Stimulated activated CD8-positive, alpha-beta memory T cell treated with anti-CD3 and anti-CD28 coated beads, Interleukin-15, amount 100 ng/mL, for 24 hours (primary cell): Measurements from ENCODE around the gene PITRM1.

ENCODE experiments used
- DNase-seq: peaks from one replicate; pipeline ENCODE4 v3.0.0-alpha.2; 2020; ENCODE audit warnings: low read depth

The PITRM1 gene

GRCh38 chr10:3100856-3101640, 71.5 kb downstream of the PITRM1 start:
- DNase-seq = no peak

DNA sequence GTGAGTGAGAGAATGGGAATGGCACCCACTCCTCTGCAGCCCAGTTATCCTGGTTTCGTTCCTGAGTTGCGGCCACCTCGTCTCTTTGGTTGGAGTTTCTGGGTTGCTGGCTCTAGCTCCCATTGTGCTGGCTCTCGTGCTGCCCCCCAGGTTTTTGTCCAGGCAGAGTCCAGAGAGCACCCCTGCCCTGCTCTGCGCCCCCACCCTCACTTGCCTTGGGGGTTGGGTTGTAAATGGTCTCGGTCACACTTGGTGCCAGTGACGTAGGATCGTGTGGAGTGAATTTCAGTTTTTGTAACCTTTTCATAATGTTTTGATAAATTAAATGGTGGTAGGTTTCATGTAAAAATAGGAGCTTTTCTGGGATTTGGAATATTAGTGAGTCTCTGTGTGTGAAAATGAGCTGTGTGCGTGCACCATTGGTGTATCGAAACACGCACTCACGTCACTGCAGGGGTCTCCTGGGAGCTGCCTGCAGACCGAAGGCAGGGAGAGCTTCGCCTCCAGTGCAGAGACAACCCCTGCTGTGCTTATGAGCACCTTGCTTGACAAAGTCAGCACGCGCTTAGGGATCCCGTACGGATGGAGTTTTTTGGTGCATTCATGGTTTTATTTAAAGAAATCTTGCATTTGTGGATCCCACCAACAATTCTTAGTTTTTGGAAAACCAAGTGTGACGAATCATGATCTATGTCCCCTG, 72.3 kb downstream of the PITRM1 start:
- no peak for DNase-seq

DNA sequence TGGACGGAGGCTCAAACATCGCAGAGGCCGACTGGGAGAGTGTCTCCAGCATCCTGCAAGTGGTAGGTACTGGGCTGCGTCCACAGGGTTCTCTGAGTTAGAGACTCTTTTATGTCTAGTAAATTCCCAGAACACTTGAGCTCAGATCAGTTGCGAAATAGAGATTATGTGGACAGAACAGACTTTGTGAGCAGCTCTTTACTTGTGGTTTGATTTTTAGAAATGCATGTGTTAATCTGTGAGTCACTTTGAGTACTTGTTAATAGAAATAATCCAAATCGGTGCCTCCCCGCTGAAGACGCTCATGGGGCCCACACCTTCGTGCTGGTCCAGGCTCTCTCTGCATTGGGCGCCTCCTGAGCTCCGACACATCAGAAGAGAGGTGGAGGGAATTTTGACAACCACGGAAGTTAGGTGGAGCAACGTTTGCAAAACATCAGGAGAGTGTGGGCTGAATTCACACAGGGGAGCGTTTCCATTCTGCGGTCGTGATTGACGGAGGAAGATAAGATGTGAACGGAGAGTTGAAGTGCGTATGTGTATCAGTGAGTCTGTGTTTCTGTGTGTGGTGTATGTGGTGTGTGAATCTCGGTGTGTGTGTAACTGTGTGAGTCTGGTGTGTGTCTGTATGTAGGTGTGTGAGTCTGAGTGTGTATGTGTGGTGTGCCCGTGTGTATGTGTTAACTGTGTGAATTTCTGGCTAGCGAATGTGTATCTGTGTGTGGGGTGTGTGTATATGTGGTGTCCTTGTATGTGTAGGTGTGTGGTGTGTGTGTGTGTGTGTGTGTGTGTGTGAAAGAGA, 73.1 kb downstream of the PITRM1 start:
- DNase-seq = no peak

DNA sequence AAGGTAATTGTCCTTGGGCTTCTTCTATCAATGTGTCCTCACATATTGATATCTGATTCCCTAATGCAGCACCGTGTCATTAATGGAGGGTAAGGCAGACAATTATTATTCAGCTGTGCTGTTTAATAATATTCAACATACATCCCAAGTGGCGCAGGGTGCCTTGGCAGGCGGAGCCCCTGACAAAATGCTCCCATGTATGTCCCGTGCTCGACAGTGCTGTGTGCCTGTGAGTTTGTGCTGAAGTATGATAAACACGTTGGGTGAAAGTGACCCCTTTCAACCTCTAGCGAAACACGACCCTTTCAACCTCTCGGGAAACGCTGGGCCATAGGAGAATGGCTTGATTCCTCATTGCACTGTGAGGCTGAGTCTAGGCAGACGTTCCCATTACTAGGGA, 73.9 kb downstream of the PITRM1 start:
- DNase-seq = no peak

- DNase-seq = no peak
Measured at GRCh38 chr10:3097160-3097559, 75.4 kb downstream of the PITRM1 start.

DNA sequence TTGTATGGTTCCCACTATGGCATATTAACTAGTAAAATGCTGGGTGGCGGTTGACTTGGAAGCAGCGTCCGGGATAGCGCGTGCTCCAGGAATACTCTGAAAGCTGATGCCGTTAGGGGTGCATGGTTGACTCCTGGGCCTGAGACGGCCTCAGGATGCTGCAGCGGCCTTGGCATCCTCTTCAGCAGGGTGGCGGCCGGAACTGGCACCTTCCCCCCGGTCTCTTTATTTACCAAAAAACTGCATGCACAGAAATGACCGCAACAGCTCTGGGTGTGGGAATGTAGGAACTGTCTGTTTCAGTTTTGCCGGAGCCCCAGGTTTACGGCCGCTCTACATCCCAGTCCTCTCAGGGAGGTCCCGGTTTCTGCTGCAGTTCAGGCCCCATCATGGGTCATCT, 76.4 kb downstream of the PITRM1 start:
- no peak for DNase-seq

DNA sequence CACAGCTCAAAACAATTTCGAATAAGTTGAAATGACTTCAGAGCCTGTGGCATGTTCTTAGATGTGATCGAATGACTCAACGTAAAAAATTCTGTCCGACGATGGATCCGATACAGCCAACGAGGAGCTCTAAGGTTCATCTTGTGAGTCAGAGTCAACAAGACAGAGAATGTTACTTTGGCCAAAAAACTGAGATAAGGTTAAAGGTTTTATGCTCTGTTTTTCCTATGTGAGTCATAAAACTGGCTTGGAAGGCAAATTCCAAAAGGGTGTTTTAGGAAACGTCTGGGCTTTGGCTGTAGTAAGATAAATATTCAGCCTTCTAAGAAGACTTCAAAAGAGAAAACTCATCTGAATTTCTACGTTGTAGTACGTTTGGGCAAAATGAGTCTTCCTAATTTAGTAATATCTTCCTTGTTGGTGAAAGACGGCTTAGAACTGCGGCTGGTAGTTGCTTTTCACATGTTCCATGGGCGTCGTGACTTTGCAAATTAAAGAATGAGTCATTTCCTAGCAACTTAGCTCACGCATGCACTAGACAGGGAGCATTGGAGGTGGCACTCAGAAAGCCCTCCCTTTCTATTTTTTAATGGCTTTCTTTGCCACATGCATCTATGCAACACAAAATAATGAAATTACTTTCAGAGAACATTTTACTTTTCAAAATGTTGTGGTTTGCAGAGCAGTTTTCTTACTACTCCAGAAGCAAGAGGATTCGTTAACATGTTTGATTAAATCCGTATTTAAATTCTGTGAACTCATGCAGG, 77.0 kb downstream of the PITRM1 start:
- DNase-seq = peak; percentile 13

GRCh38 chr10:3094609-3095036, 78.0 kb downstream of the PITRM1 start:
- no peak for DNase-seq

DNA sequence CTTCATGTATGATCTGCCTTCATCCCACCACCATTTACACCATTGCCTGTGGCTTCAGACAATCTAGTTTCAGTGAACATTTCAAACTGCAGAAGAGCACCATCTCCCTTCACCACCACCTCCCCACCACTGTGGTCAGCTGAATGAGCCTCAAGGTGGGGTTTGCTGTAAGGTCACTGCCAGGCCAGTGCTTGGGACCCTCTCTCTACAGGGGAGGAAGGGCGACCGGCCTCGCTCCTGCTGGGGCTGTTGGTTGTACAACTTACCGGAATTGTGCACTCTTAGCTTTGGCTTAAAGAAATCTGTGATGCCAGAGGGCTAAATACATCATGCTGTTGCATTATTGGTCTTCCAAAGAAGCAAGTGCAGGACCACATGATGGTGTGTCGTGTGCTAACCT, 78.6 kb downstream of the PITRM1 start:
- no peak for DNase-seq

- no peak for DNase-seq
Measured at GRCh38 chr10:3091921-3092320, 80.7 kb downstream of the PITRM1 start.

- no peak for DNase-seq
Measured at GRCh38 chr10:3090914-3091787, 81.4 kb downstream of the PITRM1 start.

DNA sequence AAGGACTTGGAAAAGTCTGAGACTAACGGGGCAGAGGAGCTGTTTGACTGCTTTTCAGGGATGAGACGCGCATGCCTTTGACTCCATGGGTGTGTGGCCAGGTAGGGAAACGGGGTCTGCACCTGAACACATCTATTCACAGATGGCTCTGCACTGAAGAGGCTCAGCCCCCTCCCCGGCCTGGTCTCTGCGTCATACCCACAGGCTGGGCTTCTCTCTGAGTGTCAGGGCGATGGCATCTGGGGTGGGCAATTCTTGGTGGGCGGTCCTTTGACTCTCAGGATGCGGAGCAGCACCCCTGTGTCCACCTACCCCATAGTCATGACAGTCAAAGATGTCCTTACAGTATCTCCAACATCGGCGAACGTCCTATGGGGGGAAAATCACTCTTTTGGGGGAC, 82.2 kb downstream of the PITRM1 start:
- no peak for DNase-seq
